Adrenal gland (tissue), 5 donors: ENCODE measurements around the gene ARHGAP26.

ENCODE experiments used
- CTCF ChIP-seq, 6 experiments: fragments of 450-650 bp in 4 of 6; fragments of 200-600 bp in 2 of 6; sonication (generic) in 1 of 6; IDR thresholded peaks; 1 replicate in 5 of 6; 2 replicates in 1 of 6; pipeline versions ENCODE4 v1.5.1 to v1.8.0; 2016 to 2021; ENCODE audit warnings: antibody characterized with exemption in 6 of 6, mild to moderate bottlenecking in 2 of 6, moderate library complexity in 1 of 6
- POLR2A ChIP-seq, 2 donors: fragments of 450-650 bp; IDR thresholded peaks; one replicate each; pipeline ENCODE4 v1.6.1; 2017; ENCODE audit warnings: antibody characterized with exemption in 2 of 2, mild to moderate bottlenecking in 2 of 2, moderate library complexity in 1 of 2
- donor health status: DM: no; HTN: no; CAD: no.

GRCh38 chr5:143265995-143266394 is 495.8 kb downstream of the ARHGAP26 start:
- TF ChIP-seq POLR2A (IDR thresholded peaks at IDR 0.05) (no peak), CTCF (IDR thresholded peaks at IDR 0.05) (no peak)
